H1 (cell line): ENCODE data around the gene LTF. TPM values are rescaled to one million over a fixed set of nuclear protein-coding genes. Genes with fewer than 3 reads are reported as not detected.

Experiments used
- CTCF ChIA-PET: fragments of 300-600 bp; sonication (Branson Sonifier 250); formaldehyde crosslinking; loops from one replicate; lab custom pipeline; 2021; ENCODE audit not compliant: partially characterized antibody; lab: Charles Lee
- POLR2A ChIA-PET: fragments of 300-600 bp; sonication (Branson Sonifier 250); formaldehyde crosslinking; loops from one replicate; lab custom pipeline; 2021; ENCODE audit warnings: inconsistent platforms; ENCODE audit not compliant: partially characterized antibody; lab: Charles Lee
- DNase-seq, 2 experiments: peaks; one replicate each; pipeline versions ENCODE4 v3.0.0 to v3.0.0-alpha.2; 2010 to 2022; ENCODE audit warnings: low spot score in 2 of 2, low read depth in 1 of 2, mixed read lengths in 1 of 2
- FAIRE-seq: peaks from 2 replicates; lab custom pipeline; 2011; peaks lifted over from hg19 to GRCh38; lab: Jason Lieb, UNC
- H2AFZ ChIP-seq: 2 replicates; pipeline ENCODE4 v1.8.1; 2012; ENCODE audit warnings: low read length, inconsistent platforms
- H2AK5ac ChIP-seq: 2 replicates; pipeline ENCODE4 v1.6.1; 2013; ENCODE audit warnings: low read depth, low read length
- H2BK120ac ChIP-seq: replicated peaks from 2 replicates; pipeline ENCODE3; 2013; ENCODE audit warnings: low read depth, low read length, inconsistent platforms
- H2BK12ac ChIP-seq: 2 replicates; pipeline ENCODE4 v1.6.1; 2013; ENCODE audit warnings: low read depth, low read length
- H2BK15ac ChIP-seq: 2 replicates; pipeline ENCODE4 v1.6.1; 2013; ENCODE audit warnings: low read length
- H2BK20ac ChIP-seq: 2 replicates; pipeline ENCODE4 v1.6.1; 2013; ENCODE audit warnings: low read length
- H2BK5ac ChIP-seq: 2 replicates; pipeline ENCODE4 v1.6.1; 2013; ENCODE audit warnings: low read depth, low read length
- H3K14ac ChIP-seq: 2 replicates; pipeline ENCODE4 v1.6.1; 2013; ENCODE audit warnings: inconsistent platforms; ENCODE audit not compliant: insufficient read length
- H3K18ac ChIP-seq: 2 replicates; pipeline ENCODE4 v1.6.1; 2013; ENCODE audit warnings: low read length; ENCODE audit errors: extremely low read depth
- H3K23ac ChIP-seq: 2 replicates; pipeline ENCODE4 v1.6.1; 2013; ENCODE audit warnings: inconsistent platforms; ENCODE audit not compliant: insufficient read length
- H3K23me2 ChIP-seq: 2 replicates; pipeline ENCODE4 v1.6.1; 2013; ENCODE audit warnings: low read depth, low read length
- H3K27ac ChIP-seq: 2 replicates; pipeline ENCODE4 v1.6.1; 2011; ENCODE audit warnings: low read depth, low read length, inconsistent platforms
- H3K27me3 ChIP-seq, 4 experiments: replicated peaks in 1 of 4; 1 replicate in 1 of 4; 2 replicates in 3 of 4; pipeline versions ENCODE4 v1.6.1 to v1.8.1; 2011 to 2013; ENCODE audit warnings: low read length in 3 of 4, mild to moderate bottlenecking in 3 of 4, inconsistent platforms in 2 of 4, mixed read lengths in 2 of 4, moderate library complexity in 1 of 4; ENCODE audit not compliant: control insufficient read depth in 3 of 4, insufficient read depth in 3 of 4; ENCODE audit errors: extremely low read depth in 1 of 4
- H3K36me3 ChIP-seq, 4 experiments: 2 replicates each; pipeline versions ENCODE4 v1.6.1 to v1.8.1; 2011 to 2013; ENCODE audit warnings: mild to moderate bottlenecking in 4 of 4, low read length in 3 of 4, moderate library complexity in 2 of 4, control low read depth in 1 of 4, inconsistent platforms in 1 of 4; ENCODE audit not compliant: insufficient read depth in 4 of 4, control insufficient read depth in 2 of 4
- H3K4ac ChIP-seq: replicated peaks from 2 replicates; pipeline ENCODE3; 2013; ENCODE audit warnings: low read length, low read depth, mixed read lengths, inconsistent platforms; ENCODE audit not compliant: insufficient read length
- H3K4me1 ChIP-seq, 4 experiments: replicated peaks in 1 of 4; 1 replicate in 1 of 4; 2 replicates in 3 of 4; pipeline versions ENCODE4 v1.6.1 to v1.8.1; 2011 to 2013; ENCODE audit warnings: low read length in 3 of 4, inconsistent platforms in 2 of 4, mixed read lengths in 1 of 4; ENCODE audit not compliant: insufficient read depth in 4 of 4, control insufficient read depth in 3 of 4
- H3K4me2 ChIP-seq, 2 experiments: 2 replicates each; pipeline versions ENCODE4 v1.6.1 to v1.8.1; 2011 to 2013; ENCODE audit warnings: low read depth in 2 of 2, low read length in 2 of 2, control low read depth in 1 of 2, inconsistent platforms in 1 of 2, mild to moderate bottlenecking in 1 of 2; ENCODE audit not compliant: insufficient read depth in 1 of 2
- H3K4me3 ChIP-seq, 4 experiments: fragments of 200-600, 300-600 bp in 1 of 4; sonication (generic), shearing (Covaris generic), sonication (Bioruptor Twin) in 1 of 4; 2 replicates each; pipeline versions ENCODE4 v1.5.1 to v1.8.1; 2011 to 2016; ENCODE audit warnings: low read length in 4 of 4, low read depth in 3 of 4, control low read depth in 2 of 4, inconsistent platforms in 2 of 4, mild to moderate bottlenecking in 2 of 4, mixed read lengths in 1 of 4, moderate library complexity in 1 of 4; ENCODE audit not compliant: insufficient read depth in 2 of 4; ENCODE audit errors: extremely low read depth in 1 of 4
- H3K56ac ChIP-seq: replicated peaks from 2 replicates; pipeline ENCODE3; 2013; ENCODE audit warnings: low read depth, mild to moderate bottlenecking, mixed read lengths, low read length, inconsistent platforms; ENCODE audit not compliant: insufficient read length
- H3K79me1 ChIP-seq: 2 replicates; pipeline ENCODE4 v1.6.1; 2013; ENCODE audit warnings: low read depth, low read length, control low read depth
- H3K79me2 ChIP-seq, 2 experiments: 2 replicates each; pipeline versions ENCODE4 v1.6.1 to v1.8.1; 2012 to 2013; ENCODE audit warnings: low read length in 2 of 2, mild to moderate bottlenecking in 2 of 2, inconsistent platforms in 1 of 2; ENCODE audit not compliant: insufficient read depth in 2 of 2, control insufficient read depth in 1 of 2
- H3K9ac ChIP-seq, 4 experiments: replicated peaks in 1 of 4; 1 replicate in 1 of 4; 2 replicates in 3 of 4; pipeline versions ENCODE4 v1.6.1 to v1.8.1; 2011 to 2013; ENCODE audit warnings: low read depth in 3 of 4, low read length in 3 of 4, control low read depth in 2 of 4, mild to moderate bottlenecking in 2 of 4, moderate library complexity in 2 of 4, inconsistent platforms in 1 of 4; ENCODE audit errors: extremely low read depth in 1 of 4
- H3K9me3 ChIP-seq, 2 experiments: 2 replicates each; pipeline versions ENCODE4 v1.6.1 to v1.8.1; 2012 to 2013; ENCODE audit warnings: mild to moderate bottlenecking in 2 of 2, moderate library complexity in 2 of 2, control low read depth in 1 of 2, inconsistent platforms in 1 of 2, low read depth in 1 of 2, low read length in 1 of 2, mixed read lengths in 1 of 2; ENCODE audit not compliant: insufficient read depth in 2 of 2
- H4K20me1 ChIP-seq, 2 experiments: replicated peaks in 1 of 2; 2 replicates each; pipeline versions ENCODE3 to v1.8.1; 2011 to 2013; ENCODE audit warnings: inconsistent platforms in 2 of 2, low read length in 2 of 2, mild to moderate bottlenecking in 1 of 2; ENCODE audit not compliant: insufficient read depth in 2 of 2, control insufficient read depth in 1 of 2
- H4K5ac ChIP-seq: 2 replicates; pipeline ENCODE4 v1.6.1; 2013; ENCODE audit warnings: low read length, low read depth, mixed read lengths, inconsistent platforms; ENCODE audit not compliant: insufficient read length
- H4K8ac ChIP-seq: 2 replicates; pipeline ENCODE4 v1.8.0; 2013; ENCODE audit warnings: mild to moderate bottlenecking, moderate library complexity, low read length, inconsistent platforms; ENCODE audit not compliant: insufficient read depth; ENCODE audit errors: extremely low read depth
- H4K91ac ChIP-seq: replicated peaks from 2 replicates; pipeline ENCODE3; 2013; ENCODE audit warnings: low read length, mixed read lengths, inconsistent platforms; ENCODE audit not compliant: insufficient read length
- BACH1 ChIP-seq: IDR thresholded peaks from 2 replicates; pipeline ENCODE4 v1.6.1; 2012; ENCODE audit warnings: low read length, improper control_type of control experiment
- CHD2 ChIP-seq: IDR thresholded peaks from 2 replicates; pipeline ENCODE4 v1.6.1; 2012; ENCODE audit warnings: low read length, improper control_type of control experiment
- FOSL1 ChIP-seq: IDR thresholded peaks from 2 replicates; pipeline ENCODE4 v1.6.1; 2011; ENCODE audit warnings: mild to moderate bottlenecking, low read depth, low read length, moderate library complexity; ENCODE audit not compliant: insufficient read depth
- GABPA ChIP-seq: IDR thresholded peaks from 2 replicates; pipeline ENCODE4 v1.6.1; 2011; ENCODE audit warnings: mild to moderate bottlenecking, low read length, moderate library complexity, borderline replicate concordance; ENCODE audit not compliant: insufficient read depth
- HDAC2 ChIP-seq, 2 experiments: fragments of 300-600 bp in 1 of 2; sonication (generic) in 1 of 2; IDR thresholded peaks; 2 replicates each; pipeline ENCODE4 v1.6.1; 2011 to 2012; ENCODE audit warnings: low read depth in 2 of 2, low read length in 2 of 2, mild to moderate bottlenecking in 2 of 2, moderate library complexity in 2 of 2, borderline replicate concordance in 1 of 2, inconsistent platforms in 1 of 2
- PHF8 ChIP-seq: fragments of 200-600 bp; sonication (generic); conservative IDR thresholded peaks from 2 replicates; pipeline ENCODE4 v1.7.1; 2012; ENCODE audit warnings: low read depth, mild to moderate bottlenecking, inconsistent platforms, low read length, moderate library complexity
- RBBP5 ChIP-seq: IDR thresholded peaks from 2 replicates; pipeline ENCODE4 v1.7.1; 2012; ENCODE audit warnings: low read depth, mild to moderate bottlenecking, inconsistent platforms, low read length, moderate library complexity, borderline replicate concordance
- RXRA ChIP-seq: IDR thresholded peaks from 2 replicates; pipeline ENCODE4 v1.6.1; 2011; ENCODE audit warnings: low read depth, mild to moderate bottlenecking, low read length, moderate library complexity; ENCODE audit not compliant: insufficient read depth
- SAP30 ChIP-seq: fragments of 300-600 bp; sonication (generic); IDR thresholded peaks from 2 replicates; pipeline ENCODE4 v1.7.1; 2012; ENCODE audit warnings: low read length, moderate library complexity, mild to moderate bottlenecking, inconsistent platforms; ENCODE audit not compliant: insufficient read depth, insufficient replicate concordance
- SIN3A ChIP-seq, 2 experiments: IDR thresholded peaks in 1 of 2; conservative IDR thresholded peaks in 1 of 2; 2 replicates each; pipeline ENCODE4 v1.6.1; 2011 to 2012; ENCODE audit warnings: low read length in 2 of 2, improper control_type of control experiment in 1 of 2, low read depth in 1 of 2, mild to moderate bottlenecking in 1 of 2
- SIX5 ChIP-seq: IDR thresholded peaks from 2 replicates; pipeline ENCODE4 v1.6.1; 2011; ENCODE audit warnings: mild to moderate bottlenecking, low read depth, low read length
- TEAD4 ChIP-seq: IDR thresholded peaks from 2 replicates; pipeline ENCODE4 v1.6.1; 2012; ENCODE audit warnings: low read depth, low read length, inconsistent platforms, mixed read lengths
- YY1 ChIP-seq: IDR thresholded peaks from 2 replicates; pipeline ENCODE4 v1.6.1; 2011; ENCODE audit warnings: low read depth, mild to moderate bottlenecking, low read length
- whole genome bisulfite sequencing, 2 experiments: shearing (Covaris generic) in 1 of 2; methylation state at CpG; one replicate each; pipeline versions ENCODE4 v1.1.6 to v1.1.7; 2013 to 2015; ENCODE audit warnings: low lambda C conversion rate in 2 of 2, mixed read lengths in 2 of 2, inconsistent platforms in 1 of 2, low coverage in 1 of 2, missing lambda C conversion rate in 1 of 2; ENCODE audit not compliant: insufficient replicate concordance in 2 of 2, insufficient coverage in 1 of 2, insufficient read length in 1 of 2; ENCODE audit errors: extremely low coverage in 1 of 2, missing lambda C conversion rate in 1 of 2; 5-methylcytosine and 5-hydroxymethylcytosine counted together
- polyA plus RNA-seq, 7 experiments: library from polyadenylated mRNA; depleted of rRNA in 3 of 7; stranded (reverse) in 5 of 7; unstranded in 2 of 7; fragments of >200 nt in 5 of 7; fragments of 200-250 nt in 2 of 7; gene quantifications; 1 replicate in 5 of 7; 2 replicates in 1 of 7; 4 replicates in 1 of 7; pipeline versions ENCODE4 v1.2.1 to v1.2.3, GENCODE V29; 2011 to 2013; ENCODE audit warnings: missing spikeins in 2 of 7, mixed read lengths in 2 of 7
- total RNA-seq: library from RNA; stranded (reverse); fragmentation: NEBNext Ultra II Directional; extraction: Animal tissue kit (Norgen Biotek cat#: 25700); gene quantifications from 2 replicates; pipeline ENCODE4 v1.2.1, GENCODE V29; 2021

The LTF gene
- total and polyA plus RNA-seq, 2 of the 8 experiments (the other 6 are each of a cell fraction or from before 2014, with no cell fraction given) = 0.23 to 0.99 TPM

GRCh38 chr3:46489381-46489780, 24.7 kb upstream of the LTF start:
- H2BK120ac ChIP-seq = no peak overlapping the region
- H4K5ac ChIP-seq = no peak overlapping the region
- no peak overlapping the region for H3K4me3 ChIP-seq
- H3K27ac ChIP-seq = no peak overlapping the region
- no peaks in the 10 kb centered on the region for H3K23me2 ChIP-seq
- FAIRE-seq = no peak
- POLR2A ChIA-PET = interaction anchor here (0.9 to 4.0 kb wide), 13 partner anchors 10 to 171 kb away, joined by 3 to 49 read pairs (median 4); a partner anchor contains a TSS
- H3K9me3 ChIP-seq = peaks cover 0 to 7% of the 10 kb centered on the region in 2 experiments; a peak in 2 of 4 replicates
- H3K9ac ChIP-seq = no peak overlapping the region
- no peaks in the 10 kb centered on the region for H3K79me1 ChIP-seq
- no peak overlapping the region for H3K14ac ChIP-seq
- peak overlapping the region; percentile 6; the same call in 1 of the 2 replicates for H2BK15ac ChIP-seq
- no peak overlapping the region; the same call in 1 of the 2 replicates for H2AFZ ChIP-seq
- peak overlapping the region; percentile 52 for H3K18ac ChIP-seq
- H2BK5ac ChIP-seq = peak overlapping the region; percentile 55; the same call in 1 of the 2 replicates
- no peaks in the 10 kb centered on the region for H3K79me2 ChIP-seq
- H3K4me1 ChIP-seq = peaks cover 4 to 8% (median 6%) of the 10 kb centered on the region in 4 experiments; a peak in 6 of 7 replicates
- no peak overlapping the region for H3K23ac ChIP-seq
- H2BK12ac ChIP-seq = peak overlapping the region; percentile 61; the same call in 1 of the 2 replicates
- H4K20me1 ChIP-seq = no peaks in the 10 kb centered on the region
- H4K91ac ChIP-seq = peak overlapping the region; percentile 91
- peak overlapping the region; percentile 33 for H3K4ac ChIP-seq
- H3K27me3 ChIP-seq = no peaks in the 10 kb centered on the region; a peak in 2 of 7 replicates
- peak overlapping the region; percentile 5; the same call in 1 of the 2 replicates for H2AK5ac ChIP-seq
- WGBS, 2 experiments = 89% methylated on average over 4 of the region's 4 CpGs; no CpG with 5 or more reads in 1 of the 2 experiments
- H3K4me2 ChIP-seq = no peak overlapping the region
- H2BK20ac ChIP-seq = peak overlapping the region; percentile 9; the same call in 1 of the 2 replicates
- no peak overlapping the region for H4K8ac ChIP-seq
- no peak for DNase-seq
- H3K56ac ChIP-seq = no peak overlapping the region
- CTCF ChIA-PET = interaction anchor here (0.6 to 5.7 kb wide), 60 partner anchors 9 to 1078 kb away, joined by 3 to 82 read pairs (median 7); partner anchors contain the start of genes ALS2CL, LTF and RTP3
- H3K36me3 ChIP-seq = no peaks in the 10 kb centered on the region
- TF ChIP-seq RXRA (no peak), PHF8 (no peak), GABPA (no peak), RBBP5 (no peak), HDAC2 (IDR thresholded peaks at IDR 0.05; ENCODE audit: borderline replicate concordance in 1 of 2, low read depth in 2 of 2, low read length in 2 of 2) (no peak), BACH1 (no peak), YY1 (no peak), TEAD4 (no peak), SAP30 (no peak), FOSL1 (no peak), CHD2 (no peak), SIX5 (no peak), SIN3A (conservative IDR thresholded peaks at IDR 0.05 in 1 of 2, IDR thresholded peaks at IDR 0.05 in 1 of 2; ENCODE audit: low read depth in 1 of 2, low read length in 2 of 2) (no peak)
